Panc1 (cell line): ENCODE measurements around the gene TUBA1C. TPM values are rescaled to one million over a fixed set of nuclear protein-coding genes. Genes with fewer than 3 reads are reported as not detected.

Experiments
- ATAC-seq: fragments of 200-7000 bp; cut with Tn5 transposase; 2 replicates; pipeline ENCODE4 v1.9.1; 2020; ENCODE audit warnings: mild to moderate bottlenecking, moderate library complexity
- BruUV-seq: library from RNA; stranded (reverse); fragments of 400-500 nt; replicated peaks from 2 replicates; lab custom pipeline; 2021; lab: Mats Ljungman, UMichigan
- CTCF ChIA-PET: fragments of 300-600 bp; sonication (Branson Sonifier 250); formaldehyde crosslinking; loops from one replicate; lab custom pipeline; 2022; ENCODE audit warnings: antibody characterized with exemption; lab: Charles Lee
- POLR2A ChIA-PET: fragments of 300-600 bp; sonication (Branson Sonifier 250); formaldehyde crosslinking; loops from one replicate; lab custom pipeline; 2022; ENCODE audit warnings: antibody characterized with exemption; lab: Charles Lee
- DNase-seq: peaks from one replicate; pipeline ENCODE4 v3.0.0-alpha.2; 2010; ENCODE audit warnings: low read depth, low spot score
- H3K27ac ChIP-seq: 2 replicates; pipeline ENCODE4 v1.5.1; 2011; ENCODE audit warnings: mild to moderate bottlenecking, low read length, inconsistent platforms
- H3K27me3 ChIP-seq: fragments of 200-500 bp; sonication (Bioruptor generic); 2 replicates; pipeline ENCODE4 v1.6.0; 2014; ENCODE audit warnings: low read length, inconsistent platforms; ENCODE audit not compliant: control insufficient read depth, insufficient read depth
- H3K36me3 ChIP-seq: fragments of 200-500 bp; sonication (Bioruptor generic); 2 replicates; pipeline ENCODE4 v1.5.1; 2014; ENCODE audit warnings: inconsistent platforms, mild to moderate bottlenecking, low read length, moderate library complexity; ENCODE audit not compliant: control insufficient read depth, insufficient read depth
- H3K4me1 ChIP-seq: 2 replicates; pipeline ENCODE4 v1.5.1; 2011; ENCODE audit warnings: inconsistent platforms, mild to moderate bottlenecking, low read length, moderate library complexity; ENCODE audit not compliant: control insufficient read depth, insufficient read depth
- H3K4me3 ChIP-seq, 2 experiments: 2 replicates each; pipeline ENCODE4 v1.5.1; 2011 to 2012; ENCODE audit warnings: low read depth in 2 of 2, low read length in 2 of 2, mild to moderate bottlenecking in 2 of 2, inconsistent platforms in 1 of 2, moderate library complexity in 1 of 2
- H3K9me3 ChIP-seq: fragments of 200-500 bp; sonication (Bioruptor generic); 2 replicates; pipeline ENCODE4 v1.5.1; 2014; ENCODE audit warnings: low read depth, mild to moderate bottlenecking, inconsistent platforms, low read length, moderate library complexity; ENCODE audit not compliant: control insufficient read depth, insufficient read depth
- CTCF ChIP-seq: fragments of 450-650 bp; IDR thresholded peaks from 2 replicates; pipeline ENCODE4 v1.5.1; 2017; ENCODE audit warnings: mild to moderate bottlenecking
- POLR2AphosphoS5 ChIP-seq: IDR thresholded peaks from 2 replicates; pipeline ENCODE4 v1.6.1; 2012; ENCODE audit warnings: mild to moderate bottlenecking, low read depth, low read length, moderate library complexity
- REST ChIP-seq, 2 experiments: IDR thresholded peaks; 2 replicates each; pipeline ENCODE4 v1.6.1; 2011 to 2012; ENCODE audit warnings: low read depth in 2 of 2, control low read depth in 1 of 2, low read length in 1 of 2, mild to moderate bottlenecking in 1 of 2, moderate library complexity in 1 of 2; ENCODE audit not compliant: insufficient read depth in 1 of 2
- SIN3A ChIP-seq: IDR thresholded peaks from 2 replicates; pipeline ENCODE4 v1.6.1; 2012; ENCODE audit warnings: low read depth, mild to moderate bottlenecking, low read length, moderate library complexity, borderline replicate concordance; ENCODE audit not compliant: insufficient read depth
- TCF7L2 ChIP-seq: IDR thresholded peaks from 2 replicates; pipeline ENCODE4 v1.6.1; 2011; ENCODE audit warnings: mild to moderate bottlenecking, low read depth, low read length, inconsistent platforms
- in situ Hi-C: cut with HindIII; loops from 2 replicates; pipeline ENCODE4 v1.10.0; 2016; ENCODE audit warnings: low sequenced_read_pairs, low pct_unique_long_range_greater_than_20kb
- intact Hi-C: fragments of 100-400 bp; cut with micrococcal nuclease; formaldehyde crosslinking; loops from one replicate; pipeline ENCODE4 v1.10.0; 2022; ENCODE audit not compliant: unreplicated experiment
- total RNA-seq: library from RNA; stranded (reverse); gene quantifications from one replicate; pipeline ENCODE4 v1.2.1, GENCODE V29; 2021; ENCODE audit not compliant: unreplicated experiment

Gene TUBA1C
- total RNA-seq, 1 experiment from 2014 or later, result 524 TPM

GRCh38 chr12:49298160-49298559, 33.3 kb downstream of the TUBA1C start:
- no peak for TF ChIP-seq POLR2AphosphoS5
- peak; percentile 41; the same call in 1 of the 2 replicates for TF ChIP-seq CTCF
- Histone ChIP-seq H3K27ac (no peak overlapping the region), H3K9me3 (no peaks in the 10 kb centered on the region), H3K4me3 (peak overlapping the region in 1 of 2 experiments; percentile 65; a peak in 1 of 4 replicates), H3K36me3 (no peaks in the 10 kb centered on the region), H3K4me1 (peaks cover 10% of the 10 kb centered on the region), H3K27me3 (no peaks in the 10 kb centered on the region)
- in situ Hi-C loops (no loop called here), intact Hi-C loops (no loop called here)
- ATAC-seq (peak; percentile 68), DNase-seq (no peak)
- BruUV-seq, result no TSS peak
- POLR2A ChIA-PET, result no interaction called here
- CTCF ChIA-PET, result interaction anchor here (0.6 to 1.4 kb wide), 3 partner anchors 25 to 60 kb away, joined by 3 to 5 read pairs (median 3); partner anchors contain the start of gene TROAP

- intact Hi-C loops (no loop called here), in situ Hi-C loops (no loop called here)
- Histone ChIP-seq H3K27me3 (no peaks in the 10 kb centered on the region), H3K4me3 (no peak overlapping the region), H3K9me3 (no peaks in the 10 kb centered on the region), H3K4me1 (peaks cover 4% of the 10 kb centered on the region), H3K27ac (no peak overlapping the region), H3K36me3 (no peaks in the 10 kb centered on the region)
- ChIA-PET POLR2A (no interaction called here), CTCF (interaction anchor here (0.7 kb wide), 1 partner anchor 74 kb away, joined by 3 read pairs; no protein-coding TSS in a partner anchor)
- BruUV-seq, result no TSS peak
- DNase-seq (no peak), ATAC-seq (no peak)
- TF ChIP-seq SIN3A, result no peak
- no peak for TF ChIP-seq TCF7L2
- TF ChIP-seq REST (IDR thresholded peaks at IDR 0.05; ENCODE audit: insufficient read depth in 1 of 2, low read depth in 2 of 2, low read length in 1 of 2), result no peak
- no peak for TF ChIP-seq CTCF
- no peak for TF ChIP-seq POLR2AphosphoS5
Measured at GRCh38 chr12:49301760-49302159, 36.9 kb downstream of the TUBA1C start.
